Astrocyte of the hippocampus (primary cell): ENCODE measurements around the gene HOXC5.

Source experiments
- DNase-seq: peaks from one replicate; pipeline ENCODE4 v3.0.0; 2011; ENCODE audit warnings: low read depth, low spot score

Gene HOXC5

GRCh38 chr12:54032627-54033100 is at the start of gene HOXC5:
Gene HOXC5, plus strand, starts transcription at chr12:54033050. Its CDS starts 73 bp downstream, at chr12:54033123.
- DNase-seq, result peak; percentile 44

- DNase-seq, result no peak
Measured at GRCh38 chr12:53983568-53983949, 49.3 kb upstream of the HOXC5 start.

GRCh38 chr12:53983950-53984572 is 48.8 kb upstream of the HOXC5 start:
- DNase-seq, result no peak

- peak; percentile 47 for DNase-seq
Measured at GRCh38 chr12:53984901-53985691, 47.8 kb upstream of the HOXC5 start, which contains the start of gene HOXC10. Gene HOXC10, plus strand, starts transcription at chr12:53985146. Its CDS starts 114 bp downstream, at chr12:53985260.

- DNase-seq, result no peak
Measured at GRCh38 chr12:53985692-53985993, 47.2 kb upstream of the HOXC5 start.

- no peak for DNase-seq
Measured at GRCh38 chr12:53985994-53986685, 46.7 kb upstream of the HOXC5 start.

- DNase-seq, result no peak
Measured at GRCh38 chr12:53986686-53987483, 46.0 kb upstream of the HOXC5 start.

- DNase-seq, result no peak
Measured at GRCh38 chr12:53987787-53988230, 45.0 kb upstream of the HOXC5 start.

- DNase-seq, result no peak
Measured at GRCh38 chr12:53988541-53989226, 44.2 kb upstream of the HOXC5 start.

- no peak for DNase-seq
Measured at GRCh38 chr12:53989227-53990113, 43.4 kb upstream of the HOXC5 start.

GRCh38 chr12:53990311-53991076 is 42.4 kb upstream of the HOXC5 start:
- DNase-seq, result no peak

GRCh38 chr12:53991077-53991460 is 41.8 kb upstream of the HOXC5 start:
- no peak for DNase-seq

- DNase-seq, result no peak
Measured at GRCh38 chr12:53992377-53992889, 40.4 kb upstream of the HOXC5 start.

GRCh38 chr12:53993162-53994008 is 39.5 kb upstream of the HOXC5 start:
- DNase-seq, result no peak

- DNase-seq, result no peak
Measured at GRCh38 chr12:53994009-53994263, 38.9 kb upstream of the HOXC5 start.

GRCh38 chr12:53994264-53995001 is 38.4 kb upstream of the HOXC5 start:
- DNase-seq, result no peak

GRCh38 chr12:53995002-53995377 is 37.9 kb upstream of the HOXC5 start:
- DNase-seq, result no peak
